ENCODE data around the gene PTPRK. TPM values are rescaled to one million over a fixed set of nuclear protein-coding genes. Genes with fewer than 3 reads are reported as not detected.

The PTPRK gene
- total RNA-seq, 1 donor from 2014 or later = 50.3 TPM

GRCh38 chr6:128230267-128230989, 290.0 kb downstream of the PTPRK start:
- TF ChIP-seq CTCF (IDR thresholded peaks at IDR 0.05; ENCODE audit: partially characterized antibody, unreplicated experiment) = no peak

GRCh38 chr6:128225612-128226011, 294.8 kb downstream of the PTPRK start:
- TF ChIP-seq CTCF (IDR thresholded peaks at IDR 0.05; ENCODE audit: partially characterized antibody, unreplicated experiment) = no peak

More at GRCh38 chr6:128230267-128230989, 290.0 kb downstream of the PTPRK start:
- DNase-seq = no peak
- peaks cover 4% of the 10 kb centered on the region for H3K9me3 Mint-ChIP-seq (ENCODE audit: unreplicated experiment)
- H3K4me1 Mint-ChIP-seq (ENCODE audit: low read depth, unreplicated experiment) = peaks cover 23% of the 10 kb centered on the region
- H3K36me3 Mint-ChIP-seq (ENCODE audit: unreplicated experiment) = no peaks in the 10 kb centered on the region
- H3K27me3 Mint-ChIP-seq (ENCODE audit: unreplicated experiment) = no peaks in the 10 kb centered on the region
- H3K4me3 Mint-ChIP-seq (ENCODE audit: unreplicated experiment) = no peak overlapping the region
- no peak overlapping the region for H3K27ac Mint-ChIP-seq (ENCODE audit: unreplicated experiment)

GRCh38 chr6:128216917-128217316, 303.5 kb downstream of the PTPRK start:
- H3K27me3 Mint-ChIP-seq (ENCODE audit: unreplicated experiment) = no peaks in the 10 kb centered on the region
- TF ChIP-seq CTCF (IDR thresholded peaks at IDR 0.05; ENCODE audit: partially characterized antibody, unreplicated experiment) = no peak
- H3K36me3 Mint-ChIP-seq (ENCODE audit: unreplicated experiment) = no peaks in the 10 kb centered on the region
- DNase-seq = no peak
- no peak overlapping the region for H3K4me3 Mint-ChIP-seq (ENCODE audit: unreplicated experiment)
- H3K27ac Mint-ChIP-seq (ENCODE audit: unreplicated experiment) = no peak overlapping the region
- H3K9me3 Mint-ChIP-seq (ENCODE audit: unreplicated experiment) = no peaks in the 10 kb centered on the region
- H3K4me1 Mint-ChIP-seq (ENCODE audit: low read depth, unreplicated experiment) = peaks cover 4% of the 10 kb centered on the region

More at GRCh38 chr6:128225612-128226011, 294.8 kb downstream of the PTPRK start:
- H3K9me3 Mint-ChIP-seq (ENCODE audit: unreplicated experiment) = no peaks in the 10 kb centered on the region
- H3K4me3 Mint-ChIP-seq (ENCODE audit: unreplicated experiment) = no peak overlapping the region
- H3K27ac Mint-ChIP-seq (ENCODE audit: unreplicated experiment) = no peak overlapping the region
- DNase-seq = no peak
- peaks cover 6% of the 10 kb centered on the region for H3K4me1 Mint-ChIP-seq (ENCODE audit: low read depth, unreplicated experiment)
- no peaks in the 10 kb centered on the region for H3K27me3 Mint-ChIP-seq (ENCODE audit: unreplicated experiment)
- no peaks in the 10 kb centered on the region for H3K36me3 Mint-ChIP-seq (ENCODE audit: unreplicated experiment)

GRCh38 chr6:128209771-128210170, 310.6 kb downstream of the PTPRK start:
- Mint-ChIP-seq H3K27me3 (ENCODE audit: unreplicated experiment) (no peaks in the 10 kb centered on the region), H3K4me1 (ENCODE audit: low read depth, unreplicated experiment) (peaks cover 8% of the 10 kb centered on the region), H3K9me3 (ENCODE audit: unreplicated experiment) (peaks cover 2% of the 10 kb centered on the region), H3K4me3 (ENCODE audit: unreplicated experiment) (no peak overlapping the region), H3K36me3 (ENCODE audit: unreplicated experiment) (no peaks in the 10 kb centered on the region), H3K27ac (ENCODE audit: unreplicated experiment) (no peak overlapping the region)
- no peak for DNase-seq
- TF ChIP-seq CTCF (IDR thresholded peaks at IDR 0.05; ENCODE audit: partially characterized antibody, unreplicated experiment) = no peak

- Mint-ChIP-seq H3K36me3 (ENCODE audit: unreplicated experiment) (no peaks in the 10 kb centered on the region), H3K4me1 (ENCODE audit: low read depth, unreplicated experiment) (peaks cover 15% of the 10 kb centered on the region), H3K27ac (ENCODE audit: unreplicated experiment) (no peak overlapping the region), H3K4me3 (ENCODE audit: unreplicated experiment) (no peak overlapping the region), H3K9me3 (ENCODE audit: unreplicated experiment) (peaks cover 2% of the 10 kb centered on the region), H3K27me3 (ENCODE audit: unreplicated experiment) (no peaks in the 10 kb centered on the region)
- no peak for TF ChIP-seq CTCF (IDR thresholded peaks at IDR 0.05; ENCODE audit: partially characterized antibody, unreplicated experiment)
- no peak for DNase-seq
These were observed 311.4 kb downstream of the PTPRK start for GRCh38 chr6:128208851-128209580.

All from glutamatergic neuron (in vitro differentiated cells).